Measurements from ENCODE around the gene AGPS.
"Not testable (repeated sequence)": the region's sequence is repeated elsewhere in the genome, so short reads cannot be mapped to it uniquely, and the experiment has no call there.

The AGPS gene

GRCh38 chr2:177474998-177475397 lies 82.4 kb downstream of the AGPS start:
- DNase-seq (ENCODE audit: low read depth) = no peak

DNA sequence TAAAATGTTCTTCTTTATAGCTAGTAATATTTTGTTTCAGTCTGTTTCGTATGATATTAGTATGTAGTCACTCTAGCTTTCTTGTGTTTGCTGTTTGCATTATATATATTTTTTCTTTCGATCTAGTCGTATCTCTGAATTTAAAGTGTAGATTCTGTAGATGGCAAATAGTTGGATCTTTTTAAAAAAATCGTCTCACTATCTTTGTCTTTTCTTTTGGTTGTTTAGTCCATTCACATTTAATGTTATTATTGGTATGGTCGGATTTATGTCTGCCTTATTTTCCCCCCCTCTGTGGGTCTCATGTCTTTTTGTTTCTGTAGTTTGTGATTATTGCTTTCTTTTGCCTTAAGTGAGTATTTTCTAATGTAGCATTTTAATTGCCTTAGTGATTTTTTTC lies 84.3 kb downstream of the AGPS start:
- DNase-seq (ENCODE audit: low read depth) = no peak

DNA sequence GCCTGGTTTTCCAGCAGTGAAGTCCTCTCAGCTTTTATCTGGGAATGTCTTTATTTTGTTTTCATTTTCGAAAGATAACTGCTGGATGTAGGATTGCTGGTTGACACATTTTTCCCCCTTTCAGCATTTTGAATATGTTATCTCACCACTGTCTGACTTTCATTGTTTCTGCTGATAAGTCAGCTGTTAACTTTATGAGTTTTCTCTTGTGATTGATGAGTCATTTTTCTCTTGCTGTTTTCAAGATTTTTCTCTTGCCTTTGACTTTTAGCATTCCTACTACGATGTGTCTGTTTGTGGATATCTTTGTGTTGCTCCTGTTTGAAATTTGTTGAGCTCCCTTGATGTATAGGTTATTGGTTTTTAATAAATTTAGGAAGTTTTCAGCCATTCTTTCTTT lies 85.5 kb downstream of the AGPS start:
- DNase-seq (ENCODE audit: low read depth) = no peak

- no peak for DNase-seq (ENCODE audit: low read depth)
Measured at GRCh38 chr2:177478907-177479306, 86.3 kb downstream of the AGPS start.

DNA sequence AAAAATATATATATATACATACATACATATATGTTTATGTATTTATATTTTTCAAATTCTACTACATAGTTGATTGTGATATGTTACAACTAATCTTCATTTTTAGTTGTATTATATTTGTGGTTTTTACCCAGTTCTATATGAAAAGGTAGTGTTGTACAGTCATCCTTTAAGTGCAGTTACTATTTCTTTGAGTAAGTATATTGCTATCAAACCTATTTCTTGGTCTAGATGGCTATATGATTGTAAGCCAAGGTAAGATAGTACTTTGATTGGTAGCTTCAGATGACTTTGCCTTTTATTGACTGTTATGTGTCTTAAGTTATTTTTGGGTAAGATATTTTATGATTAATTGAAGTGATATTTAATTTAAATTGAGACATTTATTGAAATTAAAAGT lies 89.6 kb downstream of the AGPS start:
- DNase-seq (ENCODE audit: low read depth) = no peak

GRCh38 chr2:177483531-177483930 lies 91.0 kb downstream of the AGPS start:
- DNase-seq (ENCODE audit: low read depth) = no peak

- no peak for DNase-seq (ENCODE audit: low read depth)
Measured at GRCh38 chr2:177484180-177484795, 91.7 kb downstream of the AGPS start.

- not testable (repeated sequence) for DNase-seq (ENCODE audit: low read depth)
Measured at GRCh38 chr2:177485657-177486056, 93.1 kb downstream of the AGPS start.

DNA sequence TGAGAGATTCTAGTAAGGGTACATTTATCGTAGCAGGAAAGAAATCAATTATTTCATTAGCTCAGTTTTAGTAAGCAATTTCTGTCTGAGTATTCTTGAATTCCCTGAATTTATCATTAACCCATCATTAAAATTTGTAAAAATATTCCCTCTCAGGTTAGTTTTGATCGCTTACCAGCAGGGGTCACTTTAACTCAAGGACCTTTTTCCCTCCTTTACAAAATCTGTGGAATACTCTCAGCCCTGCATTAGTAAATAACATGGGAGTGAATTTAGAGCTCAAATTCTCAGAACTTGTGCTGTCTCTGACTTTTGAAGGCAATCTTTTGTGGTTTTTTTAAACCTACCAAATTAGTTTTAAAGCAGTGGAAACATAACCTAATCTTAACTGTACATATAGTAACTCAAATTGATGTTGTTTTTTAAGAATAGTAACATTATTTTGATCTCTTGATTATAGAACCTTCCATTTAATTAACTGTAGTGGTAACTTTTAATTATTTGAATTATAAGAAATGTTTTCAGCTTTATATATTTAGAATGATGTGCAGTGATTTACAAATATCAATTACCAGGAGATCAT lies 97.2 kb downstream of the AGPS start:
- no peak for DNase-seq (ENCODE audit: low read depth)

GRCh38 chr2:177495945-177496344 lies 103.4 kb downstream of the AGPS start:
- DNase-seq (ENCODE audit: low read depth) = no peak

GRCh38 chr2:177496921-177497320 lies 104.3 kb downstream of the AGPS start:
- no peak for DNase-seq (ENCODE audit: low read depth)

DNA sequence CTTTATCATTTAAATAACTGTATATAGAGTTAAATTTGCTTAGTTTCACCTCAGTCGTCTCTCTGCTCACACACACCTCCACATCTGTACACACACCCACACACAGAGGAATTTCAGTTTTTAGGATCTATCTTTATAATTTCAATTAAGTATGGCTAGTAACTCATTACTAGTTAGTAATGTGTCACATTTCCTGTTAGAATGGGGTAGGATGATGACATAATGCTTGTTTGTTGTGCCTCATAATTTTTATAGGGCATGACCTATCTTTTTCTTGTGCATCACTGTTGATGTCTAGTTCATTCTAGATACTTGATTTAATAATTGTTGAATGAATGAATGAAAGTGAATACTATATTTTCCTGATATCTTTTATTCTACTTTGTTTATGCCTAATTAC lies 108.6 kb downstream of the AGPS start:
- no peak for DNase-seq (ENCODE audit: low read depth)

- DNase-seq (ENCODE audit: low read depth) = no peak
Measured at GRCh38 chr2:177506505-177506904, 113.9 kb downstream of the AGPS start.

DNA sequence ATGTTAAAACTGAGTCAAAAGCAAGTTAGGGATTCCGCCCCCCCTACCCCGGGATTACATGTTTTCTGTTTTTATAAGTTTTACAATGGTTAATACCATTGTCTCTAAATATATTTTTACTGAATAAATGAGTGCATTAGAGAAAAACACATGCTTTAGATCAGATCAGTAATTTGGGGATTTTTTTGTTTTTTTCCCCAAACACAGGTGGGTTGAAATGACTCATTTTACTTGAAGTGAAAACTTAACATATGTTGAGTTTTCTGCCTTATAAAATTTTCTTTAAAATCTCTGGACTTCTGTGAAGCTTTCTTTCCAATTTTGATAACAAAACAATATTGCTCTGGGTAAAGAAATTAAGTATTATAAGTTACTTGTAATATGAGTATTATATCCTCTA lies 114.4 kb downstream of the AGPS start:
- no peak for DNase-seq (ENCODE audit: low read depth)

- no peak for DNase-seq (ENCODE audit: low read depth)
Measured at GRCh38 chr2:177516824-177517544, 124.4 kb downstream of the AGPS start.

GRCh38 chr2:177518754-177519153 lies 126.2 kb downstream of the AGPS start:
- DNase-seq (ENCODE audit: low read depth) = no peak

DNA sequence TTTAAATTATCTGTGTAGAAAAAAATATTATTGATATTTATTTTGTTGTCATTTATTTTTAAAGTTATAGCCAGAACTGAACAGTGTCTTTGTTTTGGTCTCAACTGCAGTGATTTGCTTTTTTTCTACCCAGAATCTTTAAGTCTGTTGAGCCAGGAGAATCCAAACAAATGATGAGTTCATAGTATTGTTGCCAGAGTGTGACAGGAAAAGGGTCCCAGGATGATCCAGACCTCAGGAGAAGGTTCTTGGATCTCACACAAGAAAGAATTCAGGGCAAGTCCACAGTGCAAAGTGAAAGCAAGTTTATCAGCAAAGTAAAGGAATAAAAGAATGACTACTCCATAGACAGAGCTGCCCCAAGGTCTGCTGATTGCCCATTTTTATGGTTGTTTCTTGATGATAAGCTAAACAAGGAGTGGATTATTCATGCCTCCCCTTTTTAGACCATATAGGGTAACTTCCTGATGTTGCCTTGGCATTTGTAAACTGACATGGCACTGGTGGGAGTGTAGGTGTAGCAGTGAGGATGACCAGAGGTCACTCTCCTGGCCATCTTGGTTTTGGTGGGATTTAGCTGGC lies 127.1 kb downstream of the AGPS start:
- no peak for DNase-seq (ENCODE audit: low read depth)

- DNase-seq (ENCODE audit: low read depth) = no peak
Measured at GRCh38 chr2:177520324-177520723, 127.8 kb downstream of the AGPS start.

GRCh38 chr2:177523781-177524180 lies 131.2 kb downstream of the AGPS start:
- DNase-seq (ENCODE audit: low read depth) = no peak

GRCh38 chr2:177525351-177525924 lies 132.9 kb downstream of the AGPS start:
- DNase-seq (ENCODE audit: low read depth) = no peak

DNA sequence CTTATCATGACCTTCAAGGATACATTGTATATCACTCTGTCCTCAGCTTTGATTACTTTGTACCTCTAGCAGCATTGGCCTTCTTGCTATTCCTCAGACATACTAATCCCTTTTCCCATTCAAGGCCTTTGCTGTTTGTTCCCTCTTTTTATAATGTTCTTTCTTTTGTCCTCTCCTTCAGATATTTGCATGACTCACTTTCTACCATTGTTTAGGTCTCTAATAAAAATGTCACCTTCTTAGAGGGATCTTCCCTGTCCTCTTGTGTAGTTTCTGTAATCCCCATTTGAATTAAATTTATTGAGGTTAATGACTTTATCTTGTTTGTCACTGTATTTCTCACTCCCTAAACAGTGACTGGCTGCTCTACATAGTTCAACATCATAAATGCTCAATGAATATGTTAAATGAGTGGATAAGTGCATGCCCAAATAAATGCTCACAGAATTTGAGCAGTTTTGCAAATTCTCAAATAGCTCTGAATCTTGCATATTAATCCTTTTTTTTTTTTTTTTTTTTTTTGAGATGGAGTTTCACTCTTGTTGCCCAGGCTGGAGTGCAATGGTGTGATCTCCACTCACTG lies 135.9 kb downstream of the AGPS start:
- no peak for DNase-seq (ENCODE audit: low read depth)

DNA sequence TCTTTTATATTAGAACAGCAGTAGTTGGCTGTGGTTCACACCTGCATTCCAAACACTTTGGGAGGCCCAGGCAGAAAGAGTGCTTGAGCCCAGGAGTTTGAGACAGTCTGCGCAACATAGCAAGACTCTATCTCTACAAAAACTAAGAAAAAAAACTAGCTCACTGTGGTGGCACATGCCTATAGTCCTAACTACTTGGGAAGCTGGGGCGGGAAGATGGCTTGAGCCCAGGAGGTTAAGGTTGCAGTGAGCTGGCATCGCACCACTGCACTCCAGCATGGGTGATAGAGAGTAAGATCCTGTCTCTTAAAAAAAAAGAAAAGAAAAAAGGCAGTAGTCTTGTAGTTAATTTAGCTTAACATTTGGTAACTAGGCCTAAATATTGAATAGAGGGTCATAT lies 136.6 kb downstream of the AGPS start:
- no peak for DNase-seq (ENCODE audit: low read depth)

- DNase-seq (ENCODE audit: low read depth) = no peak
Measured at GRCh38 chr2:177530561-177530960, 138.0 kb downstream of the AGPS start.
